WTC11 (cell line): Measurements from ENCODE around the gene HOMER1. TPM values are rescaled to one million over a fixed set of nuclear protein-coding genes. Genes with fewer than 3 reads are reported as not detected.

ENCODE experiments used
- ATAC-seq: fragments of 200-7000 bp; cut with Tn5 transposase; 2 replicates; pipeline ENCODE4 v1.10.0; 2021; ENCODE audit warnings: mild to moderate bottlenecking, moderate library complexity
- CTCF ChIA-PET: fragments of 300-600 bp; sonication (Branson Sonifier 250); formaldehyde crosslinking; loops from one replicate; lab custom pipeline; 2021; ENCODE audit warnings: antibody characterized with exemption; lab: Charles Lee
- POLR2A ChIA-PET: fragments of 350-600 bp; sonication (Branson Sonifier 250); formaldehyde crosslinking; loops from one replicate; lab custom pipeline; 2021; ENCODE audit warnings: antibody characterized with exemption; lab: Charles Lee
- DNase-seq: peaks from one replicate; pipeline ENCODE4 v3.0.0; 2021; ENCODE audit warnings: low spot score
- H3K27ac Mint-ChIP-seq: 2 replicates; pipeline ENCODE4 v1.8.0; 2021; ENCODE audit warnings: mixed read lengths
- H3K27me3 Mint-ChIP-seq: 2 replicates; pipeline ENCODE4 v1.8.0; 2021; ENCODE audit warnings: low read depth, mild to moderate bottlenecking, moderate library complexity, mixed read lengths
- H3K36me3 Mint-ChIP-seq: 2 replicates; pipeline ENCODE4 v1.8.0; 2021; ENCODE audit warnings: mixed read lengths
- H3K4me1 Mint-ChIP-seq: 2 replicates; pipeline ENCODE4 v1.8.0; 2022; ENCODE audit warnings: mixed read lengths
- H3K4me3 Mint-ChIP-seq: 2 replicates; pipeline ENCODE4 v1.8.0; 2021; ENCODE audit warnings: mild to moderate bottlenecking, moderate library complexity, mixed read lengths
- H3K9me3 Mint-ChIP-seq: 2 replicates; pipeline ENCODE4 v1.8.0; 2021; ENCODE audit warnings: mixed read lengths
- AFF4 ChIP-seq: sonication (generic); formaldehyde crosslinking; IDR thresholded peaks from 2 replicates; pipeline ENCODE4 v1.8.1; 2023; ENCODE audit warnings: mild to moderate bottlenecking, missing genetic modification reagents, borderline replicate concordance
- ATF1 ChIP-seq: sonication (generic); formaldehyde crosslinking; IDR thresholded peaks from 2 replicates; pipeline ENCODE4 v1.8.1; 2023; ENCODE audit warnings: mild to moderate bottlenecking, moderate library complexity, missing genetic modification reagents
- CDX4 ChIP-seq: fragments of 250-450 bp; sonication (Bioruptor Pico); IDR thresholded peaks from 2 replicates; pipeline ENCODE4 v1.9.0; 2021; ENCODE audit warnings: moderate library complexity, mild to moderate bottlenecking, inconsistent platforms, borderline replicate concordance
- CREB1 ChIP-seq: sonication (generic); formaldehyde crosslinking; IDR thresholded peaks from 2 replicates; pipeline ENCODE4 v1.8.0; 2023; ENCODE audit warnings: mild to moderate bottlenecking, missing genetic modification reagents
- CREM ChIP-seq: sonication (generic); formaldehyde crosslinking; IDR thresholded peaks from 2 replicates; pipeline ENCODE4 v1.8.1; 2022; ENCODE audit warnings: mild to moderate bottlenecking, missing genetic modification reagents, moderate library complexity
- ESRRA ChIP-seq: sonication (generic); formaldehyde crosslinking; IDR thresholded peaks from 2 replicates; pipeline ENCODE4 v1.8.1; 2022; ENCODE audit warnings: mild to moderate bottlenecking, missing genetic modification reagents, borderline replicate concordance
- FOXK1 ChIP-seq: sonication (generic); formaldehyde crosslinking; IDR thresholded peaks from 2 replicates; pipeline ENCODE4 v1.8.0; 2022; ENCODE audit warnings: mild to moderate bottlenecking, moderate library complexity, missing genetic modification reagents
- HMGA2 ChIP-seq: fragments of 250-450 bp; sonication (Bioruptor Pico); IDR thresholded peaks from 2 replicates; pipeline ENCODE4 v1.4.0; 2021; ENCODE audit warnings: mild to moderate bottlenecking, moderate library complexity
- MAX ChIP-seq: sonication (generic); formaldehyde crosslinking; IDR thresholded peaks from 2 replicates; pipeline ENCODE4 v1.8.0; 2022; ENCODE audit warnings: mild to moderate bottlenecking, missing genetic modification reagents
- MLX ChIP-seq: sonication (generic); formaldehyde crosslinking; IDR thresholded peaks from 2 replicates; pipeline ENCODE4 v1.8.1; 2023; ENCODE audit warnings: mild to moderate bottlenecking, missing genetic modification reagents, moderate library complexity
- NFE2L1 ChIP-seq: sonication (generic); formaldehyde crosslinking; IDR thresholded peaks from 2 replicates; pipeline ENCODE4 v1.8.1; 2023; ENCODE audit warnings: missing genetic modification reagents
- NR1H2 ChIP-seq: sonication (generic); formaldehyde crosslinking; IDR thresholded peaks from 2 replicates; pipeline ENCODE4 v1.9.0; 2021; ENCODE audit warnings: mild to moderate bottlenecking, moderate library complexity, missing genetic modification reagents
- NR2C2 ChIP-seq: sonication (generic); formaldehyde crosslinking; IDR thresholded peaks from 2 replicates; pipeline ENCODE4 v1.8.0; 2022; ENCODE audit warnings: mild to moderate bottlenecking, missing genetic modification reagents
- NR3C1 ChIP-seq: sonication (generic); formaldehyde crosslinking; conservative IDR thresholded peaks from 2 replicates; pipeline ENCODE4 v1.8.1; 2023; ENCODE audit warnings: low read depth, mild to moderate bottlenecking, missing genetic modification reagents
- PREB ChIP-seq: sonication (generic); formaldehyde crosslinking; IDR thresholded peaks from 2 replicates; pipeline ENCODE4 v1.8.1; 2022; ENCODE audit warnings: mild to moderate bottlenecking, missing genetic modification reagents, moderate library complexity, borderline replicate concordance
- RELA ChIP-seq: sonication (generic); formaldehyde crosslinking; IDR thresholded peaks from 2 replicates; pipeline ENCODE4 v1.8.1; 2022; ENCODE audit warnings: missing genetic modification reagents, mild to moderate bottlenecking, borderline replicate concordance
- RORB ChIP-seq: fragments of 250-450 bp; sonication (Bioruptor Pico); IDR thresholded peaks from 2 replicates; pipeline ENCODE4 v1.9.0; 2021; ENCODE audit warnings: mild to moderate bottlenecking
- USF2 ChIP-seq: sonication (generic); formaldehyde crosslinking; IDR thresholded peaks from 2 replicates; pipeline ENCODE4 v1.8.1; 2023; ENCODE audit warnings: mild to moderate bottlenecking, missing genetic modification reagents, moderate library complexity
- ZNF219 ChIP-seq: sonication (generic); formaldehyde crosslinking; IDR thresholded peaks from 2 replicates; pipeline ENCODE4 v1.8.0; 2023; ENCODE audit warnings: missing genetic modification reagents, mild to moderate bottlenecking, borderline replicate concordance
- ZNF263 ChIP-seq: sonication (generic); formaldehyde crosslinking; IDR thresholded peaks from 2 replicates; pipeline ENCODE4 v1.8.1; 2022; ENCODE audit warnings: low read depth, mild to moderate bottlenecking, moderate library complexity, missing genetic modification reagents
- ZNF281 ChIP-seq: sonication (generic); formaldehyde crosslinking; IDR thresholded peaks from 2 replicates; pipeline ENCODE4 v1.8.0; 2023; ENCODE audit warnings: mild to moderate bottlenecking, missing genetic modification reagents
- total RNA-seq: library from RNA; stranded (reverse); gene quantifications from 3 replicates; pipeline ENCODE4 v1.2.3, GENCODE V29; 2021
- TF ChIP-seq, protein P1 (sequence below): sonication (generic); formaldehyde crosslinking; IDR thresholded peaks from 2 replicates; pipeline ENCODE4 v1.8.1; 2022; ENCODE audit warnings: missing genetic modification reagents, borderline replicate concordance

HOMER1 gene
- total RNA-seq, 1 experiment from 2014 or later = 37.6 TPM

GRCh38 chr5:79423296-79423695 is 90.6 kb downstream of the HOMER1 start:
- no peaks in the 10 kb centered on the region for H3K4me1 Mint-ChIP-seq
- TF ChIP-seq RELA (no peak), HMGA2 (no peak), MAX (CRISPR knock-in tag) (no peak), NR3C1 (CRISPR knock-in tag) (no peak), RORB (CRISPR knock-in tag) (no peak), USF2 (CRISPR knock-in tag) (no peak)
- no peak for ATAC-seq
- CTCF ChIA-PET = no interaction called here
- H3K4me3 Mint-ChIP-seq = no peak overlapping the region
- no peaks in the 10 kb centered on the region for H3K27me3 Mint-ChIP-seq
- POLR2A ChIA-PET = no interaction called here
- no peaks in the 10 kb centered on the region for H3K9me3 Mint-ChIP-seq
- H3K27ac Mint-ChIP-seq = no peak overlapping the region
- no peak for DNase-seq
- no peaks in the 10 kb centered on the region for H3K36me3 Mint-ChIP-seq

- DNase-seq (no peak), ATAC-seq (no peak)
- no peaks in the 10 kb centered on the region for H3K9me3 Mint-ChIP-seq
- ChIA-PET POLR2A (no interaction called here), CTCF (no interaction called here)
- no peaks in the 10 kb centered on the region for H3K4me1 Mint-ChIP-seq
- no peaks in the 10 kb centered on the region for H3K27me3 Mint-ChIP-seq
- H3K36me3 Mint-ChIP-seq = no peaks in the 10 kb centered on the region
- no peak overlapping the region for H3K4me3 Mint-ChIP-seq
- peak overlapping the region; percentile 67 for H3K27ac Mint-ChIP-seq
- TF ChIP-seq, protein P1, sequence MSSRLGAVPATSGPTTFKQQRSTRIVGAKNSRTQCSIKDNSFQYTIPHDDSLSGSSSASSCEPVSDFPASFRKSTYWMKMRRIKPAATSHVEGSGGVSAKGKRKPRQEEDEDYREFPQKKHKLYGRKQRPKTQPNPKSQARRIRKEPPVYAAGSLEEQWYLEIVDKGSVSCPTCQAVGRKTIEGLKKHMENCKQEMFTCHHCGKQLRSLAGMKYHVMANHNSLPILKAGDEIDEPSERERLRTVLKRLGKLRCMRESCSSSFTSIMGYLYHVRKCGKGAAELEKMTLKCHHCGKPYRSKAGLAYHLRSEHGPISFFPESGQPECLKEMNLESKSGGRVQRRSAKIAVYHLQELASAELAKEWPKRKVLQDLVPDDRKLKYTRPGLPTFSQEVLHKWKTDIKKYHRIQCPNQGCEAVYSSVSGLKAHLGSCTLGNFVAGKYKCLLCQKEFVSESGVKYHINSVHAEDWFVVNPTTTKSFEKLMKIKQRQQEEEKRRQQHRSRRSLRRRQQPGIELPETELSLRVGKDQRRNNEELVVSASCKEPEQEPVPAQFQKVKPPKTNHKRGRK (CRISPR knock-in tag) = no peak
- TF ChIP-seq PREB (CRISPR knock-in tag) (no peak), RORB (CRISPR knock-in tag) (no peak), NR2C2 (no peak), ZNF219 (no peak), CREM (CRISPR knock-in tag) (no peak), MLX (no peak), ZNF263 (CRISPR knock-in tag) (no peak), ESRRA (no peak), NFE2L1 (CRISPR knock-in tag) (no peak), ATF1 (CRISPR knock-in tag) (no peak), FOXK1 (no peak), AFF4 (CRISPR knock-in tag) (no peak), CDX4 (CRISPR knock-in tag) (no peak), NR1H2 (CRISPR knock-in tag) (no peak), CREB1 (no peak), ZNF281 (CRISPR knock-in tag) (no peak)
These were observed 93.7 kb downstream of the HOMER1 start for GRCh38 chr5:79420248-79420647.
